Measurements from ENCODE around the gene CCL5. TPM values are rescaled to one million over a fixed set of nuclear protein-coding genes. Genes with fewer than 3 reads are reported as not detected.

The CCL5 gene
- total RNA-seq (2022; extraction: Qiagen RNA extraction) = 1.1 to 1.5 TPM (median 1.2 TPM) in 5 replicates

GRCh38 chr17:35879773-35880654 is at the start of gene CCL5:
TSS of gene CCL5 (minus strand) at chr17:35880360.

GRCh38 chr17:35868737-35869136 is 11.4 kb downstream of the CCL5 start, which contains the start of gene HEATR9:
TSS of gene HEATR9 (minus strand) at chr17:35868891. CDS start at chr17:35868742, 149 bp downstream.

Other genes starting within 250 kb of the CCL5 start
- 0.07 to 0.14 TPM (median 0.13 TPM) in 5 replicates for gene RASL10B, start 148.7 kb downstream of the CCL5 start, total RNA-seq (2022; extraction: Qiagen RNA extraction)
- gene GAS2L2, start 127.1 kb downstream of the CCL5 start, total RNA-seq (2022; extraction: Qiagen RNA extraction) = 0.04 to 0.08 TPM (median 0.08 TPM) in 5 replicates
- gene C17orf50, start 119.5 kb downstream of the CCL5 start, total RNA-seq (2022; extraction: Qiagen RNA extraction) = 0.21 to 0.59 TPM (median 0.34 TPM) in 4 of 5 replicates, not detected in the other
- 4.5 to 8.7 TPM (median 7.5 TPM) in 5 replicates for gene MMP28, start 84.7 kb downstream of the CCL5 start, total RNA-seq (2022; extraction: Qiagen RNA extraction)
- 197 to 220 TPM (median 203 TPM) in 5 replicates for gene TAF15, start 70.9 kb downstream of the CCL5 start, total RNA-seq (2022; extraction: Qiagen RNA extraction)
- gene HEATR9, start 11.5 kb downstream of the CCL5 start, total RNA-seq (2022; extraction: Qiagen RNA extraction) = not detected in 5 replicates
- 2.7 to 3.9 TPM (median 3.1 TPM) in 5 replicates for gene RDM1, start 50.4 kb upstream of the CCL5 start, total RNA-seq (2022; extraction: Qiagen RNA extraction)
- gene LYZL6, start 63.4 kb upstream of the CCL5 start, total RNA-seq (2022; extraction: Qiagen RNA extraction) = not detected in 5 replicates
- not detected in 5 replicates for gene CCL16, start 101.1 kb upstream of the CCL5 start, total RNA-seq (2022; extraction: Qiagen RNA extraction)
- not detected in 5 replicates for gene CCL14, start 106.4 kb upstream of the CCL5 start, total RNA-seq (2022; extraction: Qiagen RNA extraction)
- not detected in 5 replicates for gene CCL15, start 121.2 kb upstream of the CCL5 start, total RNA-seq (2022; extraction: Qiagen RNA extraction)
- gene CCL23, start 137.6 kb upstream of the CCL5 start, total RNA-seq (2022; extraction: Qiagen RNA extraction) = not detected in 5 replicates
- 0.21 TPM in 1 of 5 replicates, not detected in the others for gene CCL18, start 183.9 kb upstream of the CCL5 start, total RNA-seq (2022; extraction: Qiagen RNA extraction)
- gene CCL3, start 209.8 kb upstream of the CCL5 start, total RNA-seq (2022; extraction: Qiagen RNA extraction) = not detected in 5 replicates
- not detected in 5 replicates for gene CCL4, start 223.5 kb upstream of the CCL5 start, total RNA-seq (2022; extraction: Qiagen RNA extraction)

Measured in A549 treated with Mapracorat at 1 μM for 4 hours (cell line).